Measurements from ENCODE around the gene C14orf180.
A peak's percentile ranks its signal among the peaks of the same experiment; 100 is the strongest.

Gene C14orf180

GRCh38 chr14:104547310-104547997 lies 32.1 kb upstream of the C14orf180 start:
- no peak overlapping the region for H3K4me3 Mint-ChIP-seq
- no peaks in the 10 kb centered on the region for H3K4me1 Mint-ChIP-seq
- ATAC-seq (no peak), DNase-seq (no peak)
- H3K9me3 Mint-ChIP-seq = no peaks in the 10 kb centered on the region
- no peak overlapping the region for H3K27ac Mint-ChIP-seq
- H3K27me3 Mint-ChIP-seq = peaks cover 40% of the 10 kb centered on the region

- Mint-ChIP-seq H3K4me1 (no peaks in the 10 kb centered on the region), H3K9me3 (no peaks in the 10 kb centered on the region), H3K4me3 (no peak overlapping the region), H3K27ac (no peak overlapping the region), H3K27me3 (peaks cover 40% of the 10 kb centered on the region)
- DNase-seq = no peak
- no peak for ATAC-seq
These were observed 31.4 kb upstream of the C14orf180 start for GRCh38 chr14:104547998-104548700.

DNA sequence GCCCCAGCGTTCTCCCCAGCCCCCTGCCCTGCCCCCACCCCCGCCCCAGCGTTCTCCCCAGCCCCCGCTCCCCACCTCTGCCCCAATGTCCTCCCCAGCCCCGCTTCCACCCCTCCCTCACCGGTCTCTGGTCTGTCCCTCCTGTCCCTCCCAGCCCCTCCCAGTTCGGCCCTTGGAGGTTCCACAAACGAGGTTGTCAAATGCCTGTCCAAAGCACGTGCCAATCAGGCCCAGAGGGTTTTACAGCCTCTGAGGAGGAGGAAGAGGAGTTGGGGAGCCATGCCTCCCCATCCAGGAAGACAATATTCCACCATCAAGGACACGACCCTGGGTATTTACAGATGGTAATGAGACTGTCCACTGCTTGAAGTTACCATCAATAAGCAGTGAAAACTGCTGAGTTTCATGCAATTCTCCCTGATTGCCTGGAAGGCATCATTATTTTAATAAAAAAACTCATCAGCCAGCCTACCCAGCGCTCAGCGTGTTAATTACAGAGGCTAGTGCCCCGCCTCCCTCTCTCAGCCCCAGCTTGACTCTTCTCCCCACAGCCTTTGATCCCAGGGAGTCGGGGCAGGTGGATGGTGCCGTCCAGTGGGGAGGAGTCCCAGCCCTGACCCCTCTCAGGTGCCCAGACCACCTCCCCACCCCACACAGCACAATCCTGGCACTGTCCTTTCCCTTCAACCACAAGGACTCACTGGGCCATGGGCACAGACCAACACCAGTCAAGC lies 30.6 kb upstream of the C14orf180 start:
- no peaks in the 10 kb centered on the region for H3K4me1 Mint-ChIP-seq
- peaks cover 40% of the 10 kb centered on the region for H3K27me3 Mint-ChIP-seq
- DNase-seq (no peak), ATAC-seq (no peak)
- no peak overlapping the region for H3K4me3 Mint-ChIP-seq
- no peaks in the 10 kb centered on the region for H3K9me3 Mint-ChIP-seq
- H3K27ac Mint-ChIP-seq = no peak overlapping the region

DNA sequence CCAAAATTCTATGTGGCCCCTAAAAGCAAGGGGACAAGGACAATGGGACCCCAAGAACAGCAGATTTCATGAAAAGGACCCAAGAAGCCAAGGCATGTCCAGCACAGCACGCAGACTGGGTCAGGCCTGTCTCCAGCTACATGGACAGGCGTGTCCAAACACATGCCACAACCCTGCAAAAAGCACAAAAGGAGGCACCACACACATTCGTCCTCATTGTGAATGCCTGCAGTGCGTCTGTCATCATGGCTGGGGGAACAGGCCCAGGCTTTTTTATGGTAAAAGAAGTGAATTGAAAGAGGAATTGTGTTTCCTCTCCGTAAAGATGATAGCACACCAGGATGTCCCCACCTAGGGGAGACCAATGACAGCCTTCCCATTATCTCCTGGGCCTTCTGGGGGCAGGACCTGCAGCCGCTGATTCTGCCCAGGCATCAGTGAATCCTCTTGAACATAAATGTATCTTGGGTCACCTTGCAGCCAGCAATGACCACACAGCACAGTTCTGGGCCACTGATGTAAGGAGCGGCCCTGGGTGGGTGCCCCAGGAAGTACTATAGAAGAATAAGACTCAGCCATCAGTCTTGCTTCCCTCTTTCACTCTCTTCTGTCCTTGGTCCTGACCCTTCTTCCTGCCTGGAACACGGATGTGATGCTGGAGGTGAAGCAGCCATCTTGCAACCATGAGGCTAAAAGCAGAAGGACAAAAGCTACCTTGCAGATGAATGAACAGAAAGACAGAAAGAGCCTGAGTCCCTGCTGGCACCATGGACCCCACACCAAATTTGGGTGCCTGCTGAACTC lies 29.8 kb upstream of the C14orf180 start:
- ATAC-seq (no peak), DNase-seq (no peak)
- Mint-ChIP-seq H3K9me3 (no peaks in the 10 kb centered on the region), H3K27ac (no peak overlapping the region), H3K4me1 (no peaks in the 10 kb centered on the region), H3K27me3 (peaks cover 38% of the 10 kb centered on the region), H3K4me3 (no peak overlapping the region)

DNA sequence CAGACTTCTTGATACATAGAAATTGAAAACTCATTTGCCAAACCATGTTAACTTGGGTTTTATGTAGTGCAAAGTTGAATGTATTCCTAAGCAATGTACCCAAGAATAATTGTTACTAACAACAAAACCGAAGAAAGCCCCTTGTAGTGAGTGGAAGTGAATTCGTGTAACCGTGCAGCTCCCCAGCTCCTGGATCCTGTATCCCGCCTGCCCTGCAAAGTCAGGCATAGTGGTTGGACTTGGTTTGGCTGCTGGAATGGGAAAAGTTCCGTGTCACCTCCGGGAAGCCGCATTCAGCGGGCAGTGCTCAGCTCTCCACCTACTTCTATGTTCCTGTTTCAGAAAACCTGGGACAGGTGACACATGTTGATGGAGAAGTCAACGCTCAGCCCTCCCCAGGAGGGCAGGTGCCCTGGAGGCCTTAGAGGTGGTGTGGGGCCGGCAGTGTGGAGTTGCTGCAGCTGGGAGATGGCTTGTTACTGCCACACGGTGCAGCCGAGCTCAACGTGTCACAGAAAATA lies 29.2 kb upstream of the C14orf180 start:
- H3K4me1 Mint-ChIP-seq = no peaks in the 10 kb centered on the region
- H3K4me3 Mint-ChIP-seq = no peak overlapping the region
- no peak overlapping the region for H3K27ac Mint-ChIP-seq
- no peak for DNase-seq
- H3K9me3 Mint-ChIP-seq = no peaks in the 10 kb centered on the region
- H3K27me3 Mint-ChIP-seq = peaks cover 38% of the 10 kb centered on the region
- ATAC-seq = no peak

GRCh38 chr14:104550861-104551728 lies 28.5 kb upstream of the C14orf180 start:
- DNase-seq (no peak), ATAC-seq (no peak)
- Mint-ChIP-seq H3K27ac (no peak overlapping the region), H3K27me3 (peaks cover 38% of the 10 kb centered on the region), H3K9me3 (no peaks in the 10 kb centered on the region), H3K4me3 (no peak overlapping the region), H3K4me1 (no peaks in the 10 kb centered on the region)

DNA sequence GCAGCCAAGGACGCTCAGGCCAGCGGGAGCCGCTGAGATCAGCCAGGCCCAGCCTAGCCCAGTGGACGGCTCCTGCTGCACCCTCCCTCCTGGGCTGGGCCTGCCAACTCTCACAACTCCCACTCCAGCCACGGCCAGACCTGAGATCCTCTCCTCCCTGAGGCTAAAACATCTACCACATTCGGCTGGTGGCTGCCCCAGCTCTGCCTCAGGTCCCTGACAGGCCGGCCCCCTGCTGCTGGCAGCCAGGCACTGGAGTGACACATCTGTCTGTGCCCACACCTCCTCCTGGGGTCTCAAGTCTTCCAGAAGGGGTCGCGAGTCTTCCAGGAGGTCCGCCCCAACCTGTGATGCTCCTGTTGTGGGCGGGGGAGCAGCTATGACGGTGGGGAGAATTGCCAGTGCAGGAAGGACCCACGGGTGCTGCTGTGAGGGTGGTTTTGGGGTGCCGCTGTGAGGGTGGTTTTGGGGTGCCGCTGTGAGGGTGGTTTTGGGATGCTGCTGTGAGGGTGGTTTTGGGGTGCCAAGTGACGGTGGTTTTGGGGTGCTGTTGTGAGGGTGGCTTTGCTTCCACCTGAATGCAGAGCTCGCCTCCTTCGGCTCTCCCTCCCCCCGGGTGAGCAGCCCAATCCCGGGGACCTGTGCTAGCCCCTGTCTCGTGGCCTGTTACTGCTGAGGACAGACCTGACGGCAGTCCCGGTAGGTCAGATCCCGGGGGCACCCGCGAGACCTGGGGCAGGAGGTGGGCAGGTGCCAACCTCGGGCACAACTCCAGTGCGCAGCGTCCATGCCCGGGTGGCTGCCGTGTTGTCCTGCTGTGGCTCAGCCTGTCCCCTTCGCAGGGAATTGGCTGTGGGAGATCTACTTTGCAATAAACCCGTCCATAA lies 27.5 kb upstream of the C14orf180 start:
- ATAC-seq (no peak), DNase-seq (no peak)
- Mint-ChIP-seq H3K27me3 (peaks cover 29% of the 10 kb centered on the region), H3K4me3 (no peak overlapping the region), H3K4me1 (no peaks in the 10 kb centered on the region), H3K9me3 (no peaks in the 10 kb centered on the region), H3K27ac (no peak overlapping the region)

GRCh38 chr14:104552738-104553125 lies 26.8 kb upstream of the C14orf180 start:
- no peak overlapping the region for H3K4me3 Mint-ChIP-seq
- no peaks in the 10 kb centered on the region for H3K9me3 Mint-ChIP-seq
- ATAC-seq (no peak), DNase-seq (no peak)
- no peaks in the 10 kb centered on the region for H3K4me1 Mint-ChIP-seq
- H3K27ac Mint-ChIP-seq = no peak overlapping the region
- H3K27me3 Mint-ChIP-seq = peaks cover 23% of the 10 kb centered on the region

GRCh38 chr14:104553166-104554087 lies 26.1 kb upstream of the C14orf180 start:
- peaks cover 20% of the 10 kb centered on the region for H3K27me3 Mint-ChIP-seq
- DNase-seq = no peak

GRCh38 chr14:104554088-104554607 lies 25.4 kb upstream of the C14orf180 start:
- no peak overlapping the region for H3K27ac Mint-ChIP-seq
- H3K9me3 Mint-ChIP-seq = no peaks in the 10 kb centered on the region
- H3K27me3 Mint-ChIP-seq = peaks cover 20% of the 10 kb centered on the region
- ATAC-seq (peak; percentile 10), DNase-seq (no peak)
- no peak overlapping the region for H3K4me3 Mint-ChIP-seq
- H3K4me1 Mint-ChIP-seq = no peaks in the 10 kb centered on the region

More at GRCh38 chr14:104553166-104554087, 26.1 kb upstream of the C14orf180 start:
- H3K4me3 Mint-ChIP-seq = no peak overlapping the region
- H3K9me3 Mint-ChIP-seq = no peaks in the 10 kb centered on the region
- H3K27ac Mint-ChIP-seq = no peak overlapping the region
- ATAC-seq = no peak
- no peaks in the 10 kb centered on the region for H3K4me1 Mint-ChIP-seq

- no peaks in the 10 kb centered on the region for H3K4me1 Mint-ChIP-seq
- ATAC-seq (no peak), DNase-seq (no peak)
- H3K4me3 Mint-ChIP-seq = no peak overlapping the region
- peaks cover 18% of the 10 kb centered on the region for H3K27me3 Mint-ChIP-seq
- H3K27ac Mint-ChIP-seq = no peak overlapping the region
- H3K9me3 Mint-ChIP-seq = no peaks in the 10 kb centered on the region
These were observed 24.7 kb upstream of the C14orf180 start for GRCh38 chr14:104554608-104555429.
